ENCODE measurements around the gene SLC9A7. TPM values are rescaled to one million over a fixed set of nuclear protein-coding genes. Genes with fewer than 3 reads are reported as not detected.
"Not testable (repeated sequence)": the region's sequence is repeated elsewhere in the genome, so short reads cannot be mapped to it uniquely, and the experiment has no call there.

SLC9A7 gene
- polyA plus RNA-seq, 1 experiment, result 15.3 TPM

GRCh38 chrX:46733226-46733625 is 25.7 kb downstream of the SLC9A7 start:
- TF ChIP-seq CTCF (IDR thresholded peaks at IDR 0.05; ENCODE audit: low read depth, low read length), result no peak
- H3K27me3 ChIP-seq (ENCODE audit: control insufficient read depth, insufficient read depth, low read length), result no peaks in the 10 kb centered on the region
- ChIA-PET CTCF (no interaction called here), POLR2A (no interaction called here)
- H3K27ac ChIP-seq (ENCODE audit: low read depth, low read length), result no peak overlapping the region
- no peak overlapping the region for H3K4me3 ChIP-seq (ENCODE audit: low read depth, low read length)
- DNase-seq (ENCODE audit: low read depth, low spot score), result no peak
- no peaks in the 10 kb centered on the region; the same call in 1 of the 2 replicates for H3K9me3 ChIP-seq (ENCODE audit: control insufficient read depth, insufficient read depth, low read length)

GRCh38 chrX:46730765-46731164 is 28.2 kb downstream of the SLC9A7 start:
- no peak for TF ChIP-seq CTCF (IDR thresholded peaks at IDR 0.05; ENCODE audit: low read depth, low read length)
- no peak for DNase-seq (ENCODE audit: low read depth, low spot score)
- Histone ChIP-seq H3K9me3 (ENCODE audit: control insufficient read depth, insufficient read depth, low read length) (no peaks in the 10 kb centered on the region; the same call in 1 of the 2 replicates), H3K27me3 (ENCODE audit: control insufficient read depth, insufficient read depth, low read length) (no peaks in the 10 kb centered on the region), H3K4me3 (ENCODE audit: low read depth, low read length) (no peak overlapping the region), H3K27ac (ENCODE audit: low read depth, low read length) (no peak overlapping the region)
- ChIA-PET CTCF (no interaction called here), POLR2A (no interaction called here)

GRCh38 chrX:46727441-46727840 is 31.5 kb downstream of the SLC9A7 start:
- no peak for TF ChIP-seq CTCF (IDR thresholded peaks at IDR 0.05; ENCODE audit: low read depth, low read length)
- H3K4me3 ChIP-seq (ENCODE audit: low read depth, low read length), result no peak overlapping the region
- H3K9me3 ChIP-seq (ENCODE audit: control insufficient read depth, insufficient read depth, low read length), result no peaks in the 10 kb centered on the region
- POLR2A ChIA-PET, result no interaction called here
- CTCF ChIA-PET, result no interaction called here
- no peak overlapping the region for H3K27ac ChIP-seq (ENCODE audit: low read depth, low read length)
- no peak for DNase-seq (ENCODE audit: low read depth, low spot score)
- H3K27me3 ChIP-seq (ENCODE audit: control insufficient read depth, insufficient read depth, low read length), result no peaks in the 10 kb centered on the region

GRCh38 chrX:46723569-46723927 is 35.4 kb downstream of the SLC9A7 start:
- H3K4me3 ChIP-seq (ENCODE audit: low read depth, low read length); H3K9me3 ChIP-seq (ENCODE audit: control insufficient read depth, insufficient read depth, low read length); H3K27ac ChIP-seq (ENCODE audit: low read depth, low read length); CTCF ChIA-PET; H3K27me3 ChIP-seq (ENCODE audit: control insufficient read depth, insufficient read depth, low read length); POLR2A ChIA-PET; DNase-seq (ENCODE audit: low read depth, low spot score): not testable (repeated sequence)

- no peak for DNase-seq (ENCODE audit: low read depth, low spot score)
- CTCF ChIA-PET, result no interaction called here
- Histone ChIP-seq H3K27me3 (ENCODE audit: control insufficient read depth, insufficient read depth, low read length) (no peaks in the 10 kb centered on the region), H3K27ac (ENCODE audit: low read depth, low read length) (no peak overlapping the region), H3K4me3 (ENCODE audit: low read depth, low read length) (no peak overlapping the region), H3K9me3 (ENCODE audit: control insufficient read depth, insufficient read depth, low read length) (no peaks in the 10 kb centered on the region)
- no peak for TF ChIP-seq CTCF (IDR thresholded peaks at IDR 0.05; ENCODE audit: low read depth, low read length)
- POLR2A ChIA-PET, result no interaction called here
Observed at GRCh38 chrX:46722742-46723568, 36.0 kb downstream of the SLC9A7 start.

All from AG04450 (cell line).